IPS-18c (cell line): ENCODE data around the gene CZIB.
"Not testable (repeated sequence)": the region's sequence is repeated elsewhere in the genome, so short reads cannot be mapped to it uniquely, and the experiment has no call there.

Experiments
- H3K4me3 ChIP-seq: 2 replicates; pipeline ENCODE4 v1.7.0; 2013; ENCODE audit warnings: low read depth, mild to moderate bottlenecking, low read length, moderate library complexity; ENCODE audit not compliant: insufficient read depth
- H3K9me3 ChIP-seq: one replicate; pipeline ENCODE4 v1.6.1; 2013; ENCODE audit warnings: mild to moderate bottlenecking, low read length, moderate library complexity; ENCODE audit not compliant: control insufficient read depth, insufficient read depth

Gene CZIB

GRCh38 chr1:53198241-53198651 lies 22.2 kb downstream of the CZIB start:
- H3K9me3 ChIP-seq, result no peaks in the 10 kb centered on the region
- H3K4me3 ChIP-seq, result no peak overlapping the region

- Histone ChIP-seq H3K9me3 (no peaks in the 10 kb centered on the region), H3K4me3 (peak overlapping the region; percentile 90)
These were observed 22.9 kb downstream of the CZIB start for GRCh38 chr1:53197291-53198200.

GRCh38 chr1:53196485-53197290 lies 23.7 kb downstream of the CZIB start, which contains the start of gene CPT2:
CPT2 (plus strand) TSS chr1:53196824; CDS start chr1:53196944, 120 bp downstream.
- no peaks in the 10 kb centered on the region for H3K9me3 ChIP-seq
- peak within 1 kb of the TSS; percentile 90 for H3K4me3 ChIP-seq

GRCh38 chr1:53196017-53196484 lies 24.4 kb downstream of the CZIB start:
- Histone ChIP-seq H3K4me3 (peak overlapping the region; percentile 90; the same call in 1 of the 2 replicates), H3K9me3 (no peaks in the 10 kb centered on the region)

GRCh38 chr1:53195246-53196016 lies 25.0 kb downstream of the CZIB start:
- Histone ChIP-seq H3K9me3 (no peaks in the 10 kb centered on the region), H3K4me3 (no peak overlapping the region)

- Histone ChIP-seq H3K4me3 (no peak overlapping the region), H3K9me3 (no peaks in the 10 kb centered on the region)
These were observed 30.2 kb downstream of the CZIB start for GRCh38 chr1:53190210-53190611.

- Histone ChIP-seq H3K9me3 (no peaks in the 10 kb centered on the region), H3K4me3 (no peak overlapping the region)
These were observed 31.4 kb downstream of the CZIB start for GRCh38 chr1:53189061-53189460.

GRCh38 chr1:53188099-53188498 lies 32.3 kb downstream of the CZIB start:
- no peak overlapping the region for H3K4me3 ChIP-seq
- no peaks in the 10 kb centered on the region for H3K9me3 ChIP-seq

- Histone ChIP-seq H3K4me3 (no peak overlapping the region), H3K9me3 (no peaks in the 10 kb centered on the region)
These were observed 33.0 kb downstream of the CZIB start for GRCh38 chr1:53187401-53187800.

GRCh38 chr1:53186533-53186932 lies 33.9 kb downstream of the CZIB start:
- H3K4me3 ChIP-seq, result no peak overlapping the region
- H3K9me3 ChIP-seq, result no peaks in the 10 kb centered on the region

- H3K4me3 ChIP-seq, H3K9me3 ChIP-seq: not testable (repeated sequence)
These were observed 34.5 kb downstream of the CZIB start for GRCh38 chr1:53185955-53186297.

- H3K4me3 ChIP-seq, result no peak overlapping the region
- no peaks in the 10 kb centered on the region for H3K9me3 ChIP-seq
These were observed 37.1 kb downstream of the CZIB start for GRCh38 chr1:53183095-53183990.

GRCh38 chr1:53182716-53183094 lies 37.7 kb downstream of the CZIB start:
- no peaks in the 10 kb centered on the region for H3K9me3 ChIP-seq
- no peak overlapping the region for H3K4me3 ChIP-seq

- H3K4me3 ChIP-seq, result no peak overlapping the region
- H3K9me3 ChIP-seq, result no peaks in the 10 kb centered on the region
These were observed 38.3 kb downstream of the CZIB start for GRCh38 chr1:53182111-53182593.

GRCh38 chr1:53180951-53181350 lies 39.5 kb downstream of the CZIB start:
- no peaks in the 10 kb centered on the region for H3K9me3 ChIP-seq

GRCh38 chr1:53180226-53180625 lies 40.2 kb downstream of the CZIB start:
- no peaks in the 10 kb centered on the region for H3K9me3 ChIP-seq
- H3K4me3 ChIP-seq, result no peak overlapping the region

More at GRCh38 chr1:53180951-53181350, 39.5 kb downstream of the CZIB start:
- H3K4me3 ChIP-seq, result no peak overlapping the region
